ENCODE data around the gene TSSC4.

DNA sequence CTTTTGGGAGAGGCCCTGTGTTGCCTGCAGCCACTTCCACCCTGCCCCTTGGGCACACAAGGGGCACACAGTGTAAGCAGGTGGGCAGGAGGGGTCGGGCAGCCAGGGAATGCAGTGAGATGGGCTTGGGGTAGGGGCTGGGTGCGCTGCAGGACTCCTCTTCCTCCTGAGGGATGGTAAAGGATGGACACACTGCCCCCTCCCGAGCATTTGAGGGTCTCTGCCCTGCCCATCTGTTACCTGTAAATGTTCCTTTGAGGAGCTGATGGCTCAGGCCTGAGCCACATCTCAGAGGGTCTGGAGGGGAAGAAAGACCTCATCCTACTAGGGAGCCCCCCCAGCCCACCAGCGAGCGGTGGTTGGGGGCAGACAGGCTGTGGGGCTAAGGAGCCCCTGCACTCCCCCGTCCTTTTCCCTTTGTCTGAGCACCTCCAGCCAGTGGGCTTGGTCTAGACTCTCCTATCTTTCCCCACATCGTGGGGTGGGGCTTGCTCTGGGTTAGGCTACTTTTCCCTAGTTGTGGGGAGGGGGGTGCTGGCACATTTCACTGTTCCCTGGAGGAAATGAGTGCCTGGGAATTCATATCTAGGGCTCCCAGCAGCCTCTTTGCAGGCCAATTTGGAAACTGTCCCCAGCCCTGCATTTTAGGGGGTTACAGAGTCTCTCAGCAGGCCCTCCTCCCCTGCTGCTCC, 1.7 kb upstream of the TSSC4 start:
- TF ChIP-seq YY1 (IDR thresholded peaks at IDR 0.05; ENCODE audit: low read depth) (no peak), ZBTB7A (IDR thresholded peaks at IDR 0.05; ENCODE audit: low read depth) (no peak), CEBPB (IDR thresholded peaks at IDR 0.05) (no peak), EP300 (IDR thresholded peaks at IDR 0.05; ENCODE audit: borderline replicate concordance) (no peak), CREB1 (IDR thresholded peaks at IDR 0.05; ENCODE audit: low read depth) (no peak), TAF1 (IDR thresholded peaks at IDR 0.05; ENCODE audit: low read depth) (no peak), RAD21 (IDR thresholded peaks at IDR 0.05; ENCODE audit: low read depth) (no peak), EGR1 (IDR thresholded peaks at IDR 0.05) (no peak)
- TF ChIP-seq, protein P1, sequence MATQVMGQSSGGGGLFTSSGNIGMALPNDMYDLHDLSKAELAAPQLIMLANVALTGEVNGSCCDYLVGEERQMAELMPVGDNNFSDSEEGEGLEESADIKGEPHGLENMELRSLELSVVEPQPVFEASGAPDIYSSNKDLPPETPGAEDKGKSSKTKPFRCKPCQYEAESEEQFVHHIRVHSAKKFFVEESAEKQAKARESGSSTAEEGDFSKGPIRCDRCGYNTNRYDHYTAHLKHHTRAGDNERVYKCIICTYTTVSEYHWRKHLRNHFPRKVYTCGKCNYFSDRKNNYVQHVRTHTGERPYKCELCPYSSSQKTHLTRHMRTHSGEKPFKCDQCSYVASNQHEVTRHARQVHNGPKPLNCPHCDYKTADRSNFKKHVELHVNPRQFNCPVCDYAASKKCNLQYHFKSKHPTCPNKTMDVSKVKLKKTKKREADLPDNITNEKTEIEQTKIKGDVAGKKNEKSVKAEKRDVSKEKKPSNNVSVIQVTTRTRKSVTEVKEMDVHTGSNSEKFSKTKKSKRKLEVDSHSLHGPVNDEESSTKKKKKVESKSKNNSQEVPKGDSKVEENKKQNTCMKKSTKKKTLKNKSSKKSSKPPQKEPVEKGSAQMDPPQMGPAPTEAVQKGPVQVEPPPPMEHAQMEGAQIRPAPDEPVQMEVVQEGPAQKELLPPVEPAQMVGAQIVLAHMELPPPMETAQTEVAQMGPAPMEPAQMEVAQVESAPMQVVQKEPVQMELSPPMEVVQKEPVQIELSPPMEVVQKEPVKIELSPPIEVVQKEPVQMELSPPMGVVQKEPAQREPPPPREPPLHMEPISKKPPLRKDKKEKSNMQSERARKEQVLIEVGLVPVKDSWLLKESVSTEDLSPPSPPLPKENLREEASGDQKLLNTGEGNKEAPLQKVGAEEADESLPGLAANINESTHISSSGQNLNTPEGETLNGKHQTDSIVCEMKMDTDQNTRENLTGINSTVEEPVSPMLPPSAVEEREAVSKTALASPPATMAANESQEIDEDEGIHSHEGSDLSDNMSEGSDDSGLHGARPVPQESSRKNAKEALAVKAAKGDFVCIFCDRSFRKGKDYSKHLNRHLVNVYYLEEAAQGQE (IDR thresholded peaks at IDR 0.05; ENCODE audit: low read depth): no peak
- TF ChIP-seq, protein P2, sequence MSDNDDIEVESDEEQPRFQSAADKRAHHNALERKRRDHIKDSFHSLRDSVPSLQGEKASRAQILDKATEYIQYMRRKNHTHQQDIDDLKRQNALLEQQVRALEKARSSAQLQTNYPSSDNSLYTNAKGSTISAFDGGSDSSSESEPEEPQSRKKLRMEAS (IDR thresholded peaks at IDR 0.05): no peak
